Upper lobe of left lung (tissue), 6 donors: Measurements from ENCODE around the gene PALLD. TPM values are rescaled to one million over a fixed set of nuclear protein-coding genes. Genes with fewer than 3 reads are reported as not detected.

Experiments used
- ATAC-seq, 2 donors: fragments of 200-7000 bp; cut with Tn5 transposase; one replicate each; pipeline ENCODE4 v1.9.1; 2022; ENCODE audit warnings: mild to moderate bottlenecking in 2 of 2, moderate library complexity in 2 of 2; ENCODE audit not compliant: low FRiP score in 2 of 2
- DNase-seq, 2 donors: peaks; one replicate each; pipeline ENCODE4 v3.0.0-alpha.2; 2019 to 2020
- H3K27ac ChIP-seq, 4 donors: fragments of 200-600 bp; sonication (generic); one replicate each; pipeline ENCODE4 v1.5.1; 2016 to 2019
- H3K27me3 ChIP-seq, 4 donors: fragments of 200-600 bp; sonication (generic); one replicate each; pipeline ENCODE4 v1.5.1; 2017 to 2019
- H3K36me3 ChIP-seq, 4 donors: fragments of 200-600 bp; sonication (generic); one replicate each; pipeline ENCODE4 v1.5.1; 2016 to 2019
- H3K4me1 ChIP-seq, 4 donors: fragments of 200-600 bp; sonication (generic); one replicate each; pipeline ENCODE4 v1.5.1; 2018 to 2019
- H3K4me3 ChIP-seq, 4 donors: fragments of 200-600 bp; sonication (generic); one replicate each; pipeline ENCODE4 v1.5.1; 2017 to 2019; ENCODE audit warnings: mild to moderate bottlenecking in 2 of 4, moderate library complexity in 1 of 4
- H3K9me3 ChIP-seq, 4 donors: fragments of 200-600 bp; sonication (generic); one replicate each; pipeline ENCODE4 v1.5.1; 2018 to 2019
- CTCF ChIP-seq, 6 experiments: fragments of 450-650 bp in 4 of 6; fragments of 200-600 bp in 2 of 6; sonication (generic) in 2 of 6; IDR thresholded peaks; one replicate each; pipeline ENCODE4 v1.5.1; 2016 to 2019; ENCODE audit warnings: antibody characterized with exemption in 6 of 6
- EP300 ChIP-seq, 4 donors: sonication (generic); formaldehyde crosslinking; IDR thresholded peaks; one replicate each; pipeline ENCODE4 v1.5.1; 2017; ENCODE audit warnings: antibody characterized with exemption in 4 of 4, control low read depth in 2 of 4
- POLR2A ChIP-seq, 4 donors: fragments of 450-650 bp; IDR thresholded peaks; one replicate each; pipeline ENCODE4 v1.5.1; 2016 to 2017; ENCODE audit warnings: antibody characterized with exemption in 4 of 4, mild to moderate bottlenecking in 2 of 4
- POLR2AphosphoS5 ChIP-seq, 2 donors: sonication (generic); formaldehyde crosslinking; IDR thresholded peaks; one replicate each; pipeline ENCODE4 v1.5.1; 2017; ENCODE audit warnings: antibody characterized with exemption in 2 of 2
- WGBS, 2 donors: methylation state at CpG; one replicate each; pipeline ENCODE4 v1.1.5; 2017 to 2018; 5-methylcytosine and 5-hydroxymethylcytosine counted together
- total RNA-seq, 6 donors: library from RNA; depleted of rRNA in 4 of 6; stranded (reverse); fragments of >200 nt in 4 of 6; gene quantifications; one replicate each; pipeline versions ENCODE4 v1.1.0 to v1.2.1, GENCODE V29; 2016 to 2021
- donor health status: DM: no; HTN: no; CAD: no; lungs with moderate emphysema.
- donor health status: DM: no; HTN: yes; CAD: no; lungs with severe emphysema.

The PALLD gene
- total RNA-seq, 6 donors from 2014 or later: 63.9 to 175 (median 134) TPM

GRCh38 chr4:168817370-168817769 is 320.5 kb downstream of the PALLD start:
- H3K27me3 ChIP-seq: no peaks in the 10 kb centered on the region
- H3K27ac ChIP-seq: peak overlapping the region in 1 of 4 donors; percentile 69
- WGBS, 2 donors: 45% methylated on average over 2 of the region's 2 CpGs
- no peak for ATAC-seq
- no peaks in the 10 kb centered on the region for H3K36me3 ChIP-seq
- TF ChIP-seq EP300 (IDR thresholded peaks at IDR 0.05): no peak
- TF ChIP-seq POLR2A (IDR thresholded peaks at IDR 0.05): no peak
- no peak for TF ChIP-seq POLR2AphosphoS5 (IDR thresholded peaks at IDR 0.05)
- no peak for TF ChIP-seq CTCF (IDR thresholded peaks at IDR 0.05)
- DNase-seq: no peak
- no peaks in the 10 kb centered on the region for H3K9me3 ChIP-seq
- H3K4me3 ChIP-seq: no peak overlapping the region
- H3K4me1 ChIP-seq: peaks cover 4 to 14% (median 7%) of the 10 kb centered on the region in 4 donors

DNA sequence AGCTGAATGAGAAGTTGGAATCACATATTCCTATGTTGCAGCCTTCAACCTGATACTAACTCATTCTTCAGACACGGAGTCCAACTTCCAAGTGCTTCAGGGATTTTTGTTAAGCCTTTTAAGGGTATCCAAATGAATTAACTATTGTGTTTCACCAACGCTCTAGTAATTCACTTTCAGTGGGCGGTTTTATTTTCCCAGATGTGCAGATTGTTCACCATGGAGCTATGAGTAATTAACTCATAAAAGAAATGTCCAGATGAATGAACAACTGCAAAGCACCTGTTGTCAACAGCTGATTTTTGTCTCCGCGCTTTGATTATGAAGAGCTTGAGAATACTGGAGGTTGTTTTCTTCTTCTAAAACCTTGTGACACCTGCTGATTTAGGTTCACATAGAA is 325.6 kb downstream of the PALLD start:
- Histone ChIP-seq H3K4me3 (no peak overlapping the region), H3K27ac (no peak overlapping the region), H3K4me1 (peaks cover 0 to 4% (median under 1%) of the 10 kb centered on the region in 4 donors), H3K27me3 (no peaks in the 10 kb centered on the region), H3K9me3 (no peaks in the 10 kb centered on the region), H3K36me3 (no peaks in the 10 kb centered on the region)
- ATAC-seq: no peak
- 92 to 94% methylated on average over 5 of the region's 5 CpGs for WGBS, 2 donors
- no peak for TF ChIP-seq POLR2AphosphoS5 (IDR thresholded peaks at IDR 0.05)
- no peak for DNase-seq

DNA sequence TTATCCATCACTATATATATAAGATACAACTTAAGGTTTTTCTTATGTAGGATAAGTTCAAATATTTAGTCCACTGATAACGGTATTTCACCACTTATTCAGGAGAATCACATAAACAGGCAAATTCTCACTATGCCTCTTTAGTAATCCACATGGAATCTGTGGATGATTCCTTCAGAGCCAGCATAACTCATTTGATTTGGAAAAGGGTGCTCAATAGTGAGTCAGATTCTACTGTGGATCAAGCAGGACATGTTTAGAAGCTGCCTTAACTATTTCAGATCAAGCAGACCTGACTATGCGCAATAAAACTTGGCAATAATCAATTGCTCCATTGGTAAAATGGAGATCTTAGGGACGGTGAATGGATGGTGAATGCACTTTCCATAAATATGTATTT is 329.1 kb downstream of the PALLD start:
- Histone ChIP-seq H3K4me1 (no peaks in the 10 kb centered on the region), H3K4me3 (no peak overlapping the region), H3K9me3 (no peaks in the 10 kb centered on the region), H3K36me3 (no peaks in the 10 kb centered on the region), H3K27me3 (no peaks in the 10 kb centered on the region), H3K27ac (no peak overlapping the region)
- no peak for DNase-seq
- TF ChIP-seq EP300 (IDR thresholded peaks at IDR 0.05) (no peak), POLR2A (IDR thresholded peaks at IDR 0.05) (no peak), CTCF (IDR thresholded peaks at IDR 0.05) (no peak)
- no peak for ATAC-seq
- WGBS, 2 donors: 93 to 94% methylated on average over 3 of the region's 3 CpGs

- no peaks in the 10 kb centered on the region for H3K27me3 ChIP-seq
- H3K4me3 ChIP-seq: no peak overlapping the region
- H3K9me3 ChIP-seq: no peaks in the 10 kb centered on the region
- TF ChIP-seq CTCF (IDR thresholded peaks at IDR 0.05) (no peak), POLR2AphosphoS5 (IDR thresholded peaks at IDR 0.05) (no peak), EP300 (IDR thresholded peaks at IDR 0.05) (no peak), POLR2A (IDR thresholded peaks at IDR 0.05) (no peak)
- H3K4me1 ChIP-seq: peaks cover 0 to 5% (median 2%) of the 10 kb centered on the region in 4 donors
- WGBS, 2 donors: 82 to 91% methylated on average over 3 of the region's 3 CpGs
- H3K27ac ChIP-seq: no peak overlapping the region
- no peak for ATAC-seq
- DNase-seq: no peak
- H3K36me3 ChIP-seq: no peaks in the 10 kb centered on the region
These were observed 329.8 kb downstream of the PALLD start for GRCh38 chr4:168826620-168827019.

DNA sequence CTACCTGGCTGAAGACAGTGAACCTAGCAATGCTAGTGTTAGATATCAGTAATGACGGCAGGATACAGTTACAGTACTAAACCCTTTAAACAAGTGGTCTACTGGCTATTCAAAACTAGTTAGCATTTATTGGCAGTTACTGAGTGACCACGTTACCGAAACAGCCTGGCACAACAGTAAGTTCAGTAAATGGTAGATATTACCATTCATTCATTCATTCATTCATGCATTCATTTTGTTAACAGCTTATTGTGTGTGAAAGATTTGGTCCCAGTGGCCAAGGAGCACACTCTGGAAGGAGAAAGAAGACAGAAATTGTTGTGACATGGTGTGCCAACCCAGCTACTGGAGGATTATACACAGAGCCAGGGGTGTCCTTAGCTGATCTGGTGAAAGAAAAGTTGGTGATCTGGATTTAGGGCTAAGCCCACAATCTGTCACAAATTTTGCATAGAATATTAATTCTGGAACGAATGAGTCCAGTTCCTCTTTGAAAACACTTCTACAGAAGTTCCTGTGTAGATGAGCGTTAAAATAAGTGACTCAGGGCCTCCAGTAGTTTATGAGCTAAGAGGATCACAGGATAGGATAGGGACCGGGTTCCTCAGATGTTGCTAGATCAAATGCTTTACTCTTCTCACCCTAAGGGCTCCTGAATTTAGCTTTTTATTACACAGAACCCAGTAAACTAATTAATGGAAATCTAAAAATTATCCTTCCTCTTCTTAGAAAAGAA is 334.1 kb downstream of the PALLD start:
- H3K27ac ChIP-seq: peak overlapping the region in 1 of 4 donors; percentile 93
- ATAC-seq: peak in 1 of 2 donors; percentile 17
- H3K27me3 ChIP-seq: peaks cover 0 to 13% (median 6%) of the 10 kb centered on the region in 4 donors
- DNase-seq: no peak
- TF ChIP-seq POLR2AphosphoS5 (IDR thresholded peaks at IDR 0.05): no peak
- no peak for TF ChIP-seq EP300 (IDR thresholded peaks at IDR 0.05)
- no peak for TF ChIP-seq POLR2A (IDR thresholded peaks at IDR 0.05)
- no peak for TF ChIP-seq CTCF (IDR thresholded peaks at IDR 0.05)
- 68% methylated on average over 6 of the region's 6 CpGs for WGBS, 2 donors
- H3K4me3 ChIP-seq: peak overlapping the region in 2 of 4 donors; percentile 74 to 85
- no peaks in the 10 kb centered on the region for H3K9me3 ChIP-seq
- peaks cover 0 to 19% (median 16%) of the 10 kb centered on the region in 4 donors for H3K4me1 ChIP-seq
- no peaks in the 10 kb centered on the region for H3K36me3 ChIP-seq
